ENCODE data around the gene RASA3. TPM values are rescaled to one million over a fixed set of nuclear protein-coding genes. Genes with fewer than 3 reads are reported as not detected.
A peak's percentile ranks its signal among the peaks of the same experiment; 100 is the strongest.

RASA3 gene
- total RNA-seq, 1 donor from 2014 or later, result 17.3 TPM

GRCh38 chr13:113950451-113951245 lies 181.8 kb downstream of the RASA3 start:
- ATAC-seq, result no peak
- no peak overlapping the region for H3K27ac ChIP-seq

DNA sequence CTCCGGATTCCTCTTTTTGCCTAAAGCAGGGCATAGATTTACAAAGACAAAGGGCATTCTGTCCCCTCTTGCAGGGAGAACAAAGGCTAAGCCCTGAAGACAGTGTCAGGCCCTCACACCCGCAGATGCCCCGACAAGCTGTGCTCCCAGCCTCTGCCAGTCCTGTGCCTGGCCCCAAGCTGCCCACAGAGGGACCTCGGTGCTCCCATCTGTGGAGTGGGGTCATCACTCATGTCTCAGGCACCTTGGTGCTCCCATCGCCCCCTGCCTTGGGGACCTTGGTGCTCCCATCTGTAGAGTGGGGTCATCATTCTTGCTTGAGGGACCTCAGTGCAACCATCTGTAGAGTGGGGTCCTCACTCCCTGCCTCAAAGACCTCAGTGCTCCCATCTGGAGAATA lies 182.9 kb downstream of the RASA3 start:
- Histone ChIP-seq H3K4me1 (no peaks in the 10 kb centered on the region), H3K4me3 (no peak overlapping the region), H3K27ac (no peak overlapping the region), H3K9me3 (no peaks in the 10 kb centered on the region), H3K27me3 (no peaks in the 10 kb centered on the region), H3K36me3 (no peaks in the 10 kb centered on the region)
- no peak for DNase-seq
- no peak for TF ChIP-seq CTCF (IDR thresholded peaks at IDR 0.05)
- intact Hi-C loops (cut with DNase I), result no loop called here
- ATAC-seq, result no peak

More at GRCh38 chr13:113950451-113951245, 181.8 kb downstream of the RASA3 start:
- Histone ChIP-seq H3K36me3 (no peaks in the 10 kb centered on the region), H3K27me3 (no peaks in the 10 kb centered on the region), H3K9me3 (no peaks in the 10 kb centered on the region), H3K4me1 (no peaks in the 10 kb centered on the region), H3K4me3 (no peak overlapping the region)
- no peak for DNase-seq
- no peak for TF ChIP-seq CTCF (IDR thresholded peaks at IDR 0.05)
- intact Hi-C loops (cut with DNase I), result loop anchor here (5.0 kb wide), 1 partner anchor 277 kb away; no protein-coding TSS in a partner anchor

GRCh38 chr13:113948034-113948742 lies 184.2 kb downstream of the RASA3 start:
- no peak for DNase-seq
- no peaks in the 10 kb centered on the region for H3K27me3 ChIP-seq
- no peak for TF ChIP-seq CTCF (IDR thresholded peaks at IDR 0.05)

DNA sequence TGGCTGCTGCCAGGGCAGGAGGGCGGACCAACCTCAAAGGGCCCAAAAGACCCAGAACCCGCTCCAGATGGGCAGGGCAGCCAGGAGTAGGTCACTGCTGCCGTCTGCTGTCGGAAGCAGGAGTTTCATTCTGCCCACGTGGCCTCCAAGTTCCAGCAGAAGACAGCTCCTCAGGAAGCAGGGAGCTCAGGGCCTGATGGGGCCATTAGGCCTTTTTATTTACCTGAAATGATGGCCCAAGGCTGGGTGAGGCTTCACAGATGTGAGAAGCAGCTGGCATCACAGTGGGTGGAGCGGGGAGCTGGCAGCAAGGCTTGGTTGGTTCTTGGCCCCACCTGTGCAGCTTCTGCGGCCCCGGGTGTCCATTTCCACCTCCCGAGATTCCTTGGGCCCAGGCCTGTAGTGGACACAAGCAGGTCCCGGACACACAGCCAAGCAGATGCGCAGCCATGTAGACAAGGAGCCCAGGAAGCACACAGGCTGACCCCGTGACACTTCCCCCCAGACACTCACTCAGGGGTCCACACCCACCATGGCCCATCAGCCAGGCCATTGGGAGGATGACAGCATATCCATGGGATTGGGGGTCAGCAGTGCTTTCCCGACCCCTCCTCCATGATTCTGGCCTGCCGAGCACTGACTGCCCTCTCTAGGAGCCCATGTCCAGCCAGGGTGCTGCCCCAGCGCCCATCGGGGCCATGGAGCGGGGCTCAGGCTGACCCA lies 185.0 kb downstream of the RASA3 start:
- intact Hi-C loops (cut with DNase I), result no loop called here
- peak; percentile 13 for ATAC-seq
- no peaks in the 10 kb centered on the region for H3K4me1 ChIP-seq
- H3K9me3 ChIP-seq, result no peaks in the 10 kb centered on the region
- no peak for DNase-seq
- TF ChIP-seq CTCF (IDR thresholded peaks at IDR 0.05), result peak; percentile 53
- no peaks in the 10 kb centered on the region for H3K36me3 ChIP-seq
- no peaks in the 10 kb centered on the region for H3K27me3 ChIP-seq
- no peak overlapping the region for H3K4me3 ChIP-seq
- no peak overlapping the region for H3K27ac ChIP-seq

More at GRCh38 chr13:113948034-113948742, 184.2 kb downstream of the RASA3 start:
- Histone ChIP-seq H3K9me3 (no peaks in the 10 kb centered on the region), H3K4me1 (no peaks in the 10 kb centered on the region), H3K36me3 (no peaks in the 10 kb centered on the region), H3K4me3 (no peak overlapping the region), H3K27ac (no peak overlapping the region)
- no peak for ATAC-seq
- intact Hi-C loops (cut with DNase I), result no loop called here

- no peaks in the 10 kb centered on the region for H3K36me3 ChIP-seq
- intact Hi-C loops (cut with DNase I), result no loop called here
- DNase-seq, result no peak
- H3K9me3 ChIP-seq, result no peaks in the 10 kb centered on the region
- H3K27me3 ChIP-seq, result no peaks in the 10 kb centered on the region
- TF ChIP-seq CTCF (IDR thresholded peaks at IDR 0.05), result no peak
- no peaks in the 10 kb centered on the region for H3K4me1 ChIP-seq
- no peak overlapping the region for H3K27ac ChIP-seq
- no peak for ATAC-seq
- no peak overlapping the region for H3K4me3 ChIP-seq
Observed at GRCh38 chr13:113946409-113947181, 185.8 kb downstream of the RASA3 start.

All from upper lobe of right lung (tissue), 1 donor.